ENCODE results near the gene PCNX2. TPM values are rescaled to one million over a fixed set of nuclear protein-coding genes. Genes with fewer than 3 reads are reported as not detected.

Gene PCNX2
- total and polyA plus RNA-seq, 2 of the 13 experiments (the other 11 are each of a cell fraction or from before 2014, with no cell fraction given): 0.11 to 0.42 TPM

DNA sequence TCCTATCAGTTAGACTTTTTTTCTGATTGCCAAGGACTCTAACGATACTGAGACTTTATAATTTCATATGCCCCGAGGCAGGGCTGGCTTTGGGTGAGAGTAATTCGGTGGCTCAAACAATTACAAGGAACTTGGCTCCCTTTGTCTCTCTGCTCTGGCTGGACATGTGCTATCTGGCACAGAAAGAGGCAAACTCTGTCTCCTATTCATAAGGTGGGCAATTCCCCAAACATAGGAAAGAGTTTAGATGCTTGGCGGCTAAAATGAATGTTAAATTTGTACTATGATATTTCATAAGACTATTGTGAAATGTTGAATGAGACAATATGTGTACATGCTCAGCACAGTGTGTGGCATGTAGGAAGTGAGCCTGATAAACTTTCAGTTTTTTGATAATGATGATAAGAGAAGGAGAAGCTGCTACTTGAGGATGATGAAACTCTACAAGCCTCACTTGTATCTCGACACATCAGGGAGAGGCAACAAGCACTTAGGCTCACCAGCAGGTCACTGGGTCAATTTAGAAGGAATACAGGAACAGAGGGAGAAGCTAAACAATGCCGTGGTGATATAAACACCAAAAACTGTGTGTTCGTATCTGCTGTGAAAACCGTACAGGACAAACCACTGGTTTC is 357.7 kb downstream of the PCNX2 start (continued):
- TF ChIP-seq, protein P1, sequence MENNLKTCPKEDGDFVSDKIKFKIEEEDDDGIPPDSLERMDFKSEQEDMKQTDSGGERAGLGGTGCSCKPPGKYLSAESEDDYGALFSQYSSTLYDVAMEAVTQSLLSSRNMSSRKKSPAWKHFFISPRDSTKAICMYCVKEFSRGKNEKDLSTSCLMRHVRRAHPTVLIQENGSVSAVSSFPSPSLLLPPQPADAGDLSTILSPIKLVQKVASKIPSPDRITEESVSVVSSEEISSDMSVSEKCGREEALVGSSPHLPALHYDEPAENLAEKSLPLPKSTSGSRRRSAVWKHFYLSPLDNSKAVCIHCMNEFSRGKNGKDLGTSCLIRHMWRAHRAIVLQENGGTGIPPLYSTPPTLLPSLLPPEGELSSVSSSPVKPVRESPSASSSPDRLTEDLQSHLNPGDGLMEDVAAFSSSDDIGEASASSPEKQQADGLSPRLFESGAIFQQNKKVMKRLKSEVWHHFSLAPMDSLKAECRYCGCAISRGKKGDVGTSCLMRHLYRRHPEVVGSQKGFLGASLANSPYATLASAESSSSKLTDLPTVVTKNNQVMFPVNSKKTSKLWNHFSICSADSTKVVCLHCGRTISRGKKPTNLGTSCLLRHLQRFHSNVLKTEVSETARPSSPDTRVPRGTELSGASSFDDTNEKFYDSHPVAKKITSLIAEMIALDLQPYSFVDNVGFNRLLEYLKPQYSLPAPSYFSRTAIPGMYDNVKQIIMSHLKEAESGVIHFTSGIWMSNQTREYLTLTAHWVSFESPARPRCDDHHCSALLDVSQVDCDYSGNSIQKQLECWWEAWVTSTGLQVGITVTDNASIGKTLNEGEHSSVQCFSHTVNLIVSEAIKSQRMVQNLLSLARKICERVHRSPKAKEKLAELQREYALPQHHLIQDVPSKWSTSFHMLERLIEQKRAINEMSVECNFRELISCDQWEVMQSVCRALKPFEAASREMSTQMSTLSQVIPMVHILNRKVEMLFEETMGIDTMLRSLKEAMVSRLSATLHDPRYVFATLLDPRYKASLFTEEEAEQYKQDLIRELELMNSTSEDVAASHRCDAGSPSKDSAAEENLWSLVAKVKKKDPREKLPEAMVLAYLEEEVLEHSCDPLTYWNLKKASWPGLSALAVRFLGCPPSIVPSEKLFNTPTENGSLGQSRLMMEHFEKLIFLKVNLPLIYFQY (CRISPR knock-in tag; IDR thresholded peaks at IDR 0.05; ENCODE audit: borderline replicate concordance): no peak
- TF ChIP-seq NFATC3 (CRISPR knock-in tag; IDR thresholded peaks at IDR 0.05) (no peak), RXRA (CRISPR knock-in tag; IDR thresholded peaks at IDR 0.05) (no peak), ZFP36L2 (CRISPR knock-in tag; IDR thresholded peaks at IDR 0.05) (no peak), JUNB (CRISPR knock-in tag; IDR thresholded peaks at IDR 0.05; ENCODE audit: borderline replicate concordance) (no peak), ZNF570 (CRISPR knock-in tag; IDR thresholded peaks at IDR 0.05; ENCODE audit: borderline replicate concordance) (no peak), ZNF776 (CRISPR knock-in tag; IDR thresholded peaks at IDR 0.05) (no peak), ZFP36L1 (CRISPR knock-in tag; IDR thresholded peaks at IDR 0.05) (no peak), CCAR2 (optimal IDR thresholded peaks at IDR 0.05; ENCODE audit: low read depth, low read length) (no peak)
- TF ChIP-seq, protein P2, sequence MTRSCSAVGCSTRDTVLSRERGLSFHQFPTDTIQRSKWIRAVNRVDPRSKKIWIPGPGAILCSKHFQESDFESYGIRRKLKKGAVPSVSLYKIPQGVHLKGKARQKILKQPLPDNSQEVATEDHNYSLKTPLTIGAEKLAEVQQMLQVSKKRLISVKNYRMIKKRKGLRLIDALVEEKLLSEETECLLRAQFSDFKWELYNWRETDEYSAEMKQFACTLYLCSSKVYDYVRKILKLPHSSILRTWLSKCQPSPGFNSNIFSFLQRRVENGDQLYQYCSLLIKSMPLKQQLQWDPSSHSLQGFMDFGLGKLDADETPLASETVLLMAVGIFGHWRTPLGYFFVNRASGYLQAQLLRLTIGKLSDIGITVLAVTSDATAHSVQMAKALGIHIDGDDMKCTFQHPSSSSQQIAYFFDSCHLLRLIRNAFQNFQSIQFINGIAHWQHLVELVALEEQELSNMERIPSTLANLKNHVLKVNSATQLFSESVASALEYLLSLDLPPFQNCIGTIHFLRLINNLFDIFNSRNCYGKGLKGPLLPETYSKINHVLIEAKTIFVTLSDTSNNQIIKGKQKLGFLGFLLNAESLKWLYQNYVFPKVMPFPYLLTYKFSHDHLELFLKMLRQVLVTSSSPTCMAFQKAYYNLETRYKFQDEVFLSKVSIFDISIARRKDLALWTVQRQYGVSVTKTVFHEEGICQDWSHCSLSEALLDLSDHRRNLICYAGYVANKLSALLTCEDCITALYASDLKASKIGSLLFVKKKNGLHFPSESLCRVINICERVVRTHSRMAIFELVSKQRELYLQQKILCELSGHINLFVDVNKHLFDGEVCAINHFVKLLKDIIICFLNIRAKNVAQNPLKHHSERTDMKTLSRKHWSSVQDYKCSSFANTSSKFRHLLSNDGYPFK (CRISPR knock-in tag; IDR thresholded peaks at IDR 0.05; ENCODE audit: borderline replicate concordance): no peak
